Osteoblast (primary cell): Measurements from ENCODE around the gene MICAL3. TPM values are rescaled to one million over a fixed set of nuclear protein-coding genes. Genes with fewer than 3 reads are reported as not detected.
A peak's percentile ranks its signal among the peaks of the same experiment; 100 is the strongest.

ENCODE experiments used
- DNase-seq: peaks from one replicate; pipeline ENCODE4 v3.0.0; 2011; ENCODE audit warnings: low spot score, mixed read lengths; ENCODE audit not compliant: insufficient read length; ENCODE audit errors: missing footprints
- H2AFZ ChIP-seq: 2 replicates; pipeline ENCODE4 v1.6.0; 2011; ENCODE audit warnings: mild to moderate bottlenecking, low read length
- H3K27ac ChIP-seq: 2 replicates; pipeline ENCODE4 v1.5.1; 2011; ENCODE audit warnings: mild to moderate bottlenecking, low read depth, low read length, moderate library complexity
- H3K27me3 ChIP-seq: 2 replicates; pipeline ENCODE4 v1.6.0; 2012; ENCODE audit warnings: mild to moderate bottlenecking, control low read depth, inconsistent platforms, low read length, moderate library complexity; ENCODE audit not compliant: insufficient read depth
- H3K36me3 ChIP-seq: 2 replicates; pipeline ENCODE4 v1.5.1; 2011; ENCODE audit warnings: mild to moderate bottlenecking, low read length, control low read depth, moderate library complexity; ENCODE audit not compliant: insufficient read depth
- H3K4me1 ChIP-seq: 2 replicates; pipeline ENCODE4 v1.5.1; 2011; ENCODE audit warnings: mild to moderate bottlenecking, low read length, control low read depth, moderate library complexity; ENCODE audit not compliant: insufficient read depth
- H3K4me2 ChIP-seq: 2 replicates; pipeline ENCODE4 v1.6.0; 2011; ENCODE audit warnings: mild to moderate bottlenecking, low read length; ENCODE audit not compliant: insufficient read depth
- H3K4me3 ChIP-seq: fragments of 200-600 bp; sonication (generic); 3 replicates; pipeline ENCODE4 v1.5.1; 2012; ENCODE audit warnings: mild to moderate bottlenecking, low read length, inconsistent platforms; ENCODE audit not compliant: insufficient read depth
- H3K79me2 ChIP-seq: 2 replicates; pipeline ENCODE4 v1.6.0; 2012; ENCODE audit warnings: mild to moderate bottlenecking, low read length, control low read depth, inconsistent platforms; ENCODE audit not compliant: insufficient read depth
- H3K9me3 ChIP-seq: 2 replicates; pipeline ENCODE4 v1.5.1; 2011; ENCODE audit warnings: low read depth, low read length, control low read depth
- H4K20me1 ChIP-seq: 2 replicates; pipeline ENCODE4 v1.6.0; 2012; ENCODE audit warnings: mild to moderate bottlenecking, low read length, control low read depth; ENCODE audit not compliant: insufficient read depth
- total RNA-seq: library from RNA; depleted of rRNA; stranded (reverse); fragments of >200 nt; gene quantifications from 2 replicates; pipeline ENCODE4 v1.2.3, GENCODE V29; 2012
- TF ChIP-seq, protein P1 (sequence below): IDR thresholded peaks from 2 replicates; pipeline ENCODE4 v1.5.1; 2011; ENCODE audit warnings: mild to moderate bottlenecking, low read depth, low read length, moderate library complexity; ENCODE audit errors: extremely low read depth

The MICAL3 gene
- total RNA-seq, 1 donor, result 35.1 TPM

GRCh38 chr22:17965538-17966402, 58.6 kb downstream of the MICAL3 start:
- H3K27ac ChIP-seq, result peak overlapping the region; percentile 40
- H4K20me1 ChIP-seq, result peaks cover 2% of the 10 kb centered on the region
- no peaks in the 10 kb centered on the region for H3K27me3 ChIP-seq
- H3K36me3 ChIP-seq, result no peaks in the 10 kb centered on the region
- H3K79me2 ChIP-seq, result peaks cover 96% of the 10 kb centered on the region
- no peak for DNase-seq
- no peak overlapping the region for H2AFZ ChIP-seq
- H3K4me3 ChIP-seq, result no peak overlapping the region
- TF ChIP-seq, protein P1, sequence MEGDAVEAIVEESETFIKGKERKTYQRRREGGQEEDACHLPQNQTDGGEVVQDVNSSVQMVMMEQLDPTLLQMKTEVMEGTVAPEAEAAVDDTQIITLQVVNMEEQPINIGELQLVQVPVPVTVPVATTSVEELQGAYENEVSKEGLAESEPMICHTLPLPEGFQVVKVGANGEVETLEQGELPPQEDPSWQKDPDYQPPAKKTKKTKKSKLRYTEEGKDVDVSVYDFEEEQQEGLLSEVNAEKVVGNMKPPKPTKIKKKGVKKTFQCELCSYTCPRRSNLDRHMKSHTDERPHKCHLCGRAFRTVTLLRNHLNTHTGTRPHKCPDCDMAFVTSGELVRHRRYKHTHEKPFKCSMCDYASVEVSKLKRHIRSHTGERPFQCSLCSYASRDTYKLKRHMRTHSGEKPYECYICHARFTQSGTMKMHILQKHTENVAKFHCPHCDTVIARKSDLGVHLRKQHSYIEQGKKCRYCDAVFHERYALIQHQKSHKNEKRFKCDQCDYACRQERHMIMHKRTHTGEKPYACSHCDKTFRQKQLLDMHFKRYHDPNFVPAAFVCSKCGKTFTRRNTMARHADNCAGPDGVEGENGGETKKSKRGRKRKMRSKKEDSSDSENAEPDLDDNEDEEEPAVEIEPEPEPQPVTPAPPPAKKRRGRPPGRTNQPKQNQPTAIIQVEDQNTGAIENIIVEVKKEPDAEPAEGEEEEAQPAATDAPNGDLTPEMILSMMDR, result no peak
- no peaks in the 10 kb centered on the region for H3K9me3 ChIP-seq
- peaks cover 24% of the 10 kb centered on the region for H3K4me1 ChIP-seq
- no peak overlapping the region for H3K4me2 ChIP-seq

DNA sequence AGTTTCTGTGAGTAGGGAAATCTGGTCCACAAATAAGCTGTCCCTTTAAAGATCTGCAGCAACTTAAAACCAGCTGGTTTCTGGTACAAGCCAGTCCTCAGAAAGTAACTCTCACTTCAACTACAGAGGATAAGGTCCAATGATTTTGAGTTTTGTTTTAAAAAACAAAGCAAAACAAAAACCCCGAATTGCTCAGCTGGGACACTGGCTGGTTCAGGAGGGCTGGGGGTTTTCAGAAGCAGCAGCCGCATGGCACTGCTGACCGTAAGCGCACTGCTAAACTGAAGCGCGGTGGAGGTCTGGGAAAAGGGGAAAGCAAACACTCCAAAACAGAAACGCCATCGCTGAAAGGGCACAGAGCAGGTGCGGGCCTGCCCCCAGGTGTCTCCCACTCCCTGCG, 59.7 kb downstream of the MICAL3 start:
- no peak overlapping the region for H3K27ac ChIP-seq
- no peak overlapping the region for H3K4me2 ChIP-seq
- H3K4me1 ChIP-seq, result peaks cover 14% of the 10 kb centered on the region
- TF ChIP-seq, protein P1, result no peak
- peaks cover 97% of the 10 kb centered on the region for H3K79me2 ChIP-seq
- peaks cover 10% of the 10 kb centered on the region for H4K20me1 ChIP-seq
- H3K4me3 ChIP-seq, result no peak overlapping the region
- no peak overlapping the region for H2AFZ ChIP-seq
- no peaks in the 10 kb centered on the region for H3K27me3 ChIP-seq
- H3K36me3 ChIP-seq, result peaks cover 5% of the 10 kb centered on the region
- DNase-seq, result no peak
- no peaks in the 10 kb centered on the region for H3K9me3 ChIP-seq

DNA sequence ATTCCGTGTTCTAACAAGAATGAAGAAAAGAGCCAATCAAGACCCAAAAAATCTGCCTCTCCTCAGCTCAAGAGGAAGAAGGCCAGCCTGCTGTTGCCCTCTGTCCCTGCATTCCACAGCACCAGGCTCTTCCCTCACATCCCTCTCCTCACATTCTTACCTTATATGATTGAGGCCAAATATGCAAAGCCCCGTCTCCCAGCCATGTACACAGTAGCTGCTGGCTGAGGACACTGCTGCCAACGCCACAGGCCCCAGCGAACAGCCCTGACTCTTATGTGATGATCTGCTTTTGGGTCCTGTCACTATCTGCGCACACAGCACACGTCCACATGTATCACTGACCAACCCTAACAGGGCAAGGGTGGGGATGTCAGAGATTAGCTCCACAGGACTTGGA, 60.2 kb downstream of the MICAL3 start:
- H3K4me2 ChIP-seq, result no peak overlapping the region
- TF ChIP-seq, protein P1, result no peak
- H3K9me3 ChIP-seq, result no peaks in the 10 kb centered on the region
- H3K4me1 ChIP-seq, result peaks cover 9% of the 10 kb centered on the region
- no peaks in the 10 kb centered on the region for H3K27me3 ChIP-seq
- no peak overlapping the region for H3K4me3 ChIP-seq
- peaks cover 95% of the 10 kb centered on the region for H3K79me2 ChIP-seq
- peaks cover 5% of the 10 kb centered on the region for H3K36me3 ChIP-seq
- peaks cover 13% of the 10 kb centered on the region for H4K20me1 ChIP-seq
- no peak overlapping the region for H2AFZ ChIP-seq
- no peak for DNase-seq
- H3K27ac ChIP-seq, result no peak overlapping the region

GRCh38 chr22:17963015-17963414, 61.3 kb downstream of the MICAL3 start:
- Histone ChIP-seq H3K27ac (no peak overlapping the region), H3K27me3 (no peaks in the 10 kb centered on the region), H3K36me3 (peaks cover 5% of the 10 kb centered on the region), H3K79me2 (peaks cover 91% of the 10 kb centered on the region), H3K4me3 (no peak overlapping the region), H3K4me2 (no peak overlapping the region), H4K20me1 (peaks cover 19% of the 10 kb centered on the region), H3K9me3 (no peaks in the 10 kb centered on the region), H3K4me1 (peaks cover 16% of the 10 kb centered on the region), H2AFZ (no peak overlapping the region)
- TF ChIP-seq, protein P1, result no peak
- no peak for DNase-seq
